A549 (cell line): Measurements from ENCODE around the gene FUOM. TPM values are rescaled to one million over a fixed set of nuclear protein-coding genes. Genes with fewer than 3 reads are reported as not detected.
A peak's percentile ranks its signal among the peaks of the same experiment; 100 is the strongest.

ENCODE experiments used
- ATAC-seq, 2 experiments: fragments of 200-7000 bp in 1 of 2; fragments of >200 bp in 1 of 2; cut with Nextera tagmentation in 1 of 2; cut with Tn5 transposase in 1 of 2; 3 replicates each; pipeline versions ENCODE4 v1.8.0 to v1.9.1; 2018 to 2020; ENCODE audit warnings: mild to moderate bottlenecking in 1 of 2, moderate library complexity in 1 of 2
- CTCF ChIA-PET: fragments of 300-600 bp; sonication (Branson Sonifier 250); formaldehyde crosslinking; extraction: SDS; loops from one replicate; lab custom pipeline; 2021; ENCODE audit warnings: antibody characterized with exemption, inconsistent platforms; lab: Yijun Ruan, JAX
- POLR2A ChIA-PET: fragments of 350-600 bp; formaldehyde crosslinking; extraction: SDS; loops from one replicate; lab custom pipeline; 2021; ENCODE audit warnings: antibody characterized with exemption, inconsistent platforms; lab: Yijun Ruan, JAX
- DNase-seq, 2 experiments: peaks; one replicate each; pipeline versions ENCODE4 v3.0.0 to v3.0.0-alpha.2; 2011 to 2016; ENCODE audit warnings: low read depth in 1 of 2, low spot score in 1 of 2
- FAIRE-seq: peaks from 2 replicates; lab custom pipeline; 2011; peaks lifted over from hg19 to GRCh38; lab: Jason Lieb, UNC
- H3K27ac ChIP-seq, 2 experiments: fragments of >200 bp; sonication (Bioruptor Twin); formaldehyde crosslinking; 3 replicates each; pipeline ENCODE4 v1.5.1; 2016 to 2017
- H3K4me1 ChIP-seq: fragments of >200 bp; sonication (Bioruptor Twin); formaldehyde crosslinking; 3 replicates; pipeline ENCODE4 v1.6.1; 2016
- H3K4me2 ChIP-seq: fragments of >200 bp; sonication (Bioruptor Twin); formaldehyde crosslinking; 3 replicates; pipeline ENCODE4 v1.6.1; 2016
- H3K4me3 ChIP-seq: fragments of >200 bp; sonication (Bioruptor Twin); formaldehyde crosslinking; 3 replicates; pipeline ENCODE4 v1.5.1; 2016
- H3K9me3 ChIP-seq: fragments of >200 bp; sonication (Bioruptor Twin); formaldehyde crosslinking; 3 replicates; pipeline ENCODE4 v1.6.1; 2016
- CBX2 ChIP-seq: fragments of 200-600 bp; sonication (generic); IDR thresholded peaks from 2 replicates; pipeline ENCODE4 v1.6.1; 2016; ENCODE audit warnings: low read depth, mild to moderate bottlenecking, borderline replicate concordance
- EHF ChIP-seq: fragments of 250-450 bp; sonication (Bioruptor Pico); IDR thresholded peaks from 2 replicates; pipeline ENCODE4 v1.5.0; 2020; ENCODE audit warnings: mild to moderate bottlenecking
- EHMT2 ChIP-seq: fragments of 200-600 bp; sonication (generic); IDR thresholded peaks from 2 replicates; pipeline ENCODE4 v1.6.1; 2016; ENCODE audit warnings: antibody characterized with exemption, low read depth, mild to moderate bottlenecking, moderate library complexity
- ELK1 ChIP-seq: fragments of 150-350 bp; IDR thresholded peaks from 2 replicates; pipeline ENCODE4 v1.6.1; 2014; ENCODE audit warnings: low read depth, mild to moderate bottlenecking, low read length
- ESRRA ChIP-seq: fragments of 150-350 bp; IDR thresholded peaks from 2 replicates; pipeline ENCODE4 v1.6.1; 2014; ENCODE audit warnings: mild to moderate bottlenecking, low read length, borderline replicate concordance
- FOSB ChIP-seq: fragments of 250-450 bp; sonication (Bioruptor Pico); IDR thresholded peaks from 2 replicates; pipeline ENCODE4 v1.5.0; 2020; ENCODE audit warnings: mild to moderate bottlenecking, moderate library complexity
- HMGXB4 ChIP-seq: fragments of 250-450 bp; sonication (Bioruptor Pico); IDR thresholded peaks from 2 replicates; pipeline ENCODE4 v1.5.0; 2021; ENCODE audit warnings: mild to moderate bottlenecking, moderate library complexity, borderline replicate concordance
- HOXA7 ChIP-seq: fragments of 250-450 bp; sonication (Bioruptor Pico); IDR thresholded peaks from 2 replicates; pipeline ENCODE4 v1.5.0; 2020; ENCODE audit warnings: mild to moderate bottlenecking, moderate library complexity
- JUN ChIP-seq, 2 experiments: fragments of >200 bp; sonication (Bioruptor Twin); formaldehyde crosslinking; IDR thresholded peaks; 2 replicates in 1 of 2; 3 replicates in 1 of 2; pipeline ENCODE4 v1.6.1; 2016 to 2017
- MAX ChIP-seq: IDR thresholded peaks from 2 replicates; pipeline ENCODE4 v1.6.1; 2012
- MAZ ChIP-seq: fragments of 150-350 bp; IDR thresholded peaks from 2 replicates; pipeline ENCODE4 v1.6.1; 2014; ENCODE audit warnings: antibody characterized with exemption, low read depth, low read length, borderline replicate concordance
- PHF8 ChIP-seq: fragments of 200-600 bp; sonication (generic); IDR thresholded peaks from 2 replicates; pipeline ENCODE4 v1.6.1; 2016; ENCODE audit warnings: low read depth, mild to moderate bottlenecking, antibody characterized with exemption, moderate library complexity, borderline replicate concordance
- POLR2A ChIP-seq: IDR thresholded peaks from 2 replicates; pipeline ENCODE4 v1.6.1; 2012; ENCODE audit warnings: mild to moderate bottlenecking, low read length
- POLR2AphosphoS2 ChIP-seq: conservative IDR thresholded peaks from 2 replicates; pipeline ENCODE4 v1.6.1; 2012; ENCODE audit warnings: low read length, improper control_type of control experiment, inconsistent platforms
- RFX5 ChIP-seq: fragments of 450-650 bp; IDR thresholded peaks from 2 replicates; pipeline ENCODE4 v1.7.1; 2014; ENCODE audit warnings: antibody characterized with exemption, mild to moderate bottlenecking, moderate library complexity
- SREBF2 ChIP-seq: fragments of 450-650 bp; IDR thresholded peaks from 2 replicates; pipeline ENCODE4 v1.6.1; 2014; ENCODE audit warnings: mild to moderate bottlenecking, moderate library complexity
- TFCP2L1 ChIP-seq: fragments of 250-450 bp; sonication (Bioruptor Pico); IDR thresholded peaks from 2 replicates; pipeline ENCODE4 v1.5.0; 2021; ENCODE audit warnings: mild to moderate bottlenecking
- ZC3H11A ChIP-seq: fragments of 450-650 bp; IDR thresholded peaks from 2 replicates; pipeline ENCODE4 v1.6.1; 2014; ENCODE audit warnings: antibody characterized with exemption, mild to moderate bottlenecking
- WGBS: methylation state at CpG from one replicate; pipeline ENCODE4 v1.1.6; 2017; ENCODE audit errors: missing lambda C conversion rate; 5-methylcytosine and 5-hydroxymethylcytosine counted together
- polyA plus RNA-seq, 4 experiments: library from polyadenylated mRNA; depleted of rRNA in 3 of 4; stranded (reverse); fragments of >200 nt; fragmentation: RNase III in 1 of 4; extraction: RNeasy Plus Mini Kit Qiagen cat#74134 plus additional on column Dnase treatment in 1 of 4; gene quantifications; 2 replicates in 3 of 4; 3 replicates in 1 of 4; pipeline ENCODE4 v1.2.3, GENCODE V29; 2011 to 2017

FUOM gene
- polyA plus RNA-seq, 2 of the 4 experiments (the other 2 are of a cell fraction) = 6.8 to 8.1 TPM

GRCh38 chr10:133379801-133380666, 22.2 kb upstream of the FUOM start:
- TF ChIP-seq TFCP2L1 (CRISPR knock-in tag) (no peak), POLR2A (no peak), MAZ (no peak), ESRRA (no peak), ZC3H11A (no peak), FOSB (CRISPR knock-in tag) (no peak), ELK1 (no peak), HOXA7 (CRISPR knock-in tag) (no peak), RFX5 (no peak)
- ATAC-seq (no peak), DNase-seq (no peak), FAIRE-seq (no peak)
- peaks cover 5% of the 10 kb centered on the region; the same call in 1 of the 3 replicates for H3K4me1 ChIP-seq
- H3K9me3 ChIP-seq = no peaks in the 10 kb centered on the region
- peak overlapping the region; percentile 70 for H3K4me3 ChIP-seq
- H3K27ac ChIP-seq = peak overlapping the region in 1 of 2 experiments; percentile 87; a peak in 4 of 6 replicates
- WGBS = 96% methylated on average over 32 of the region's 36 CpGs
- ChIA-PET CTCF (interaction anchor here (1.0 kb wide), 2 partner anchors 50 to 66 kb away, joined by 3 to 5 read pairs; no protein-coding TSS in a partner anchor), POLR2A (no interaction called here)
- H3K4me2 ChIP-seq = peak overlapping the region; percentile 92

- Histone ChIP-seq H3K4me3 (peak within 1 kb of the TSS; percentile 94), H3K4me2 (peak within 1 kb of the TSS; percentile 93), H3K4me1 (peaks cover 5% of the 10 kb centered on the region; the same call in 1 of the 3 replicates), H3K9me3 (no peaks in the 10 kb centered on the region), H3K27ac (peak within 1 kb of the TSS; percentile 76 to 92)
- CTCF ChIA-PET = interaction anchor here (1.0 to 2.3 kb wide), 3 partner anchors 50 to 66 kb away, joined by 3 to 15 read pairs (median 4); no protein-coding TSS in a partner anchor
- TF ChIP-seq EHMT2 = no peak
- TF ChIP-seq POLR2A = 0 out of 2 replicates have a peak, but pooled peaks have one; percentile 18
- TF ChIP-seq POLR2AphosphoS2 = no peak
- peak; percentile 22 to 34; a peak in 1 of 5 replicates for TF ChIP-seq JUN (IDR thresholded peaks at IDR 0.05)
- TF ChIP-seq EHF (CRISPR knock-in tag) = no peak
- no peak for TF ChIP-seq CBX2
- FAIRE-seq = no peak
- peak; percentile 39 to 57 for ATAC-seq
- DNase-seq = peak; percentile 47 to 59
- POLR2A ChIA-PET = interaction anchor here (0.7 kb wide), 1 partner anchor 18 kb away, joined by 3 read pairs; no protein-coding TSS in a partner anchor
- 29% methylated on average over 35 of the region's 78 CpGs for WGBS
These were observed 21.5 kb upstream of the FUOM start, which contains the start of gene PAOX for GRCh38 chr10:133379152-133379800. TSS of gene PAOX (plus strand) at chr10:133379262. CDS start at chr10:133379317, 55 bp downstream.

GRCh38 chr10:133378251-133379096, 20.7 kb upstream of the FUOM start:
- POLR2A ChIA-PET = interaction anchor here (0.7 kb wide), 1 partner anchor 17 kb away, joined by 3 read pairs; no protein-coding TSS in a partner anchor
- H3K27ac ChIP-seq = peak overlapping the region; percentile 76 to 92
- WGBS = 3% methylated on average over 62 of the region's 90 CpGs
- DNase-seq = peak; percentile 45 to 48
- CTCF ChIA-PET = interaction anchor here (1.3 to 2.3 kb wide), 2 partner anchors 49 to 64 kb away, joined by 4 to 15 read pairs; no protein-coding TSS in a partner anchor
- peak overlapping the region; percentile 93 for H3K4me2 ChIP-seq
- TF ChIP-seq MAX (peak; percentile 53; the same call in 1 of the 2 replicates), POLR2A (peak; percentile 36), HMGXB4 (CRISPR knock-in tag) (no peak), JUN (IDR thresholded peaks at IDR 0.05) (peak in 1 of 2 experiments; percentile 7; a peak in 2 of 5 replicates), SREBF2 (0 out of 2 replicates have a peak, but pooled peaks have one; percentile 10), EHF (CRISPR knock-in tag) (no peak), PHF8 (peak; percentile 39; the same call in 1 of the 2 replicates)
- H3K4me3 ChIP-seq = peak overlapping the region; percentile 94
- peak; percentile 67 to 81 for ATAC-seq
- H3K4me1 ChIP-seq = peaks cover 9% of the 10 kb centered on the region; the same call in 1 of the 3 replicates
- no peak for FAIRE-seq
- no peaks in the 10 kb centered on the region for H3K9me3 ChIP-seq
